ENCODE data around the gene TUSC2. TPM values are rescaled to one million over a fixed set of nuclear protein-coding genes. Genes with fewer than 3 reads are reported as not detected.
A peak's percentile ranks its signal among the peaks of the same experiment; 100 is the strongest.

Gene TUSC2
- total RNA-seq, 1 donor from 2014 or later, result 11.8 TPM

GRCh38 chr3:50365080-50365841 lies 37.2 kb upstream of the TUSC2 start:
- TF ChIP-seq CTCF (IDR thresholded peaks at IDR 0.05) (no peak), POLR2A (IDR thresholded peaks at IDR 0.05) (peak in 1 of 2 donors; percentile 22), POLR2AphosphoS5 (IDR thresholded peaks at IDR 0.05; ENCODE audit: insufficient read depth in 1 of 2, low read depth in 1 of 2) (peak; percentile 14 to 59)
- peak overlapping the region; percentile 57 to 71 for H3K4me3 ChIP-seq
- DNase-seq (ENCODE audit: extremely low spot score in 2 of 2), result no peak
- no peaks in the 10 kb centered on the region for H3K36me3 ChIP-seq
- H3K27ac ChIP-seq, result peak overlapping the region; percentile 53
- intact Hi-C loops (cut with DNase I), result no loop called here
- H3K9me3 ChIP-seq, result no peaks in the 10 kb centered on the region
- H3K27me3 ChIP-seq, result no peaks in the 10 kb centered on the region
- H3K4me1 ChIP-seq, result peaks cover 22% of the 10 kb centered on the region

- H3K4me3 ChIP-seq, result peak overlapping the region; percentile 57 to 71
- no peaks in the 10 kb centered on the region for H3K9me3 ChIP-seq
- H3K27me3 ChIP-seq, result no peaks in the 10 kb centered on the region
- intact Hi-C loops (cut with DNase I), result no loop called here
- peaks cover 28% of the 10 kb centered on the region for H3K4me1 ChIP-seq
- H3K27ac ChIP-seq, result peak overlapping the region; percentile 36
- H3K36me3 ChIP-seq, result no peaks in the 10 kb centered on the region
- TF ChIP-seq POLR2A (IDR thresholded peaks at IDR 0.05) (no peak), CTCF (IDR thresholded peaks at IDR 0.05) (no peak), POLR2AphosphoS5 (IDR thresholded peaks at IDR 0.05; ENCODE audit: insufficient read depth in 1 of 2, low read depth in 1 of 2) (no peak)
- DNase-seq (ENCODE audit: extremely low spot score in 2 of 2), result no peak
Measured at GRCh38 chr3:50364573-50365079, 36.6 kb upstream of the TUSC2 start.

GRCh38 chr3:50359760-50360110 lies 31.7 kb upstream of the TUSC2 start:
- Histone ChIP-seq H3K9me3 (no peaks in the 10 kb centered on the region), H3K36me3 (peaks cover 0 to 8% of the 10 kb centered on the region in 2 donors), H3K4me3 (peak overlapping the region; percentile 32 to 72), H3K27me3 (no peaks in the 10 kb centered on the region), H3K27ac (peak overlapping the region; percentile 40), H3K4me1 (peaks cover 54% of the 10 kb centered on the region)
- intact Hi-C loops (cut with DNase I), result loop anchor here (5.0 kb wide), 1 partner anchor 188 kb away; no protein-coding TSS in a partner anchor
- no peak for DNase-seq (ENCODE audit: extremely low spot score in 2 of 2)
- TF ChIP-seq POLR2AphosphoS5 (IDR thresholded peaks at IDR 0.05; ENCODE audit: insufficient read depth in 1 of 2, low read depth in 1 of 2) (no peak), CTCF (IDR thresholded peaks at IDR 0.05) (no peak), POLR2A (IDR thresholded peaks at IDR 0.05) (no peak)

GRCh38 chr3:50358911-50359759 lies 31.1 kb upstream of the TUSC2 start, which contains the start of gene TMEM115:
Gene TMEM115, minus strand, starts transcription at chr3:50359521. Its CDS starts 458 bp downstream, at chr3:50359063.
- intact Hi-C loops (cut with DNase I), result loop anchor here (5.0 kb wide), 1 partner anchor 188 kb away; no protein-coding TSS in a partner anchor
- no peak for TF ChIP-seq CTCF (IDR thresholded peaks at IDR 0.05)
- peak; percentile 93 to 99 for TF ChIP-seq POLR2AphosphoS5 (IDR thresholded peaks at IDR 0.05; ENCODE audit: insufficient read depth in 1 of 2, low read depth in 1 of 2)
- peak in 1 of 2 donors; percentile 46 for TF ChIP-seq POLR2A (IDR thresholded peaks at IDR 0.05)
- Histone ChIP-seq H3K4me1 (peaks cover 48% of the 10 kb centered on the region), H3K27me3 (no peaks in the 10 kb centered on the region), H3K9me3 (no peaks in the 10 kb centered on the region), H3K27ac (peak within 1 kb of the TSS; percentile 78), H3K4me3 (peak within 1 kb of the TSS; percentile 69 to 72), H3K36me3 (peaks cover 0 to 14% of the 10 kb centered on the region in 2 donors)
- DNase-seq (ENCODE audit: extremely low spot score in 2 of 2), result peak; percentile 99 to 100
